DMS153 treated with DMSO at 0.1 percent for 48 hours (cell line): ENCODE results near the gene PDZD2.
"Not testable (repeated sequence)": the region's sequence is repeated elsewhere in the genome, so short reads cannot be mapped to it uniquely, and the experiment has no call there.

Source experiments
- DNase-seq: peaks from one replicate; lab custom pipeline; 2025; ENCODE audit not compliant: unreplicated experiment; lab: John Stamatoyannopoulos, UW

Gene PDZD2

DNA sequence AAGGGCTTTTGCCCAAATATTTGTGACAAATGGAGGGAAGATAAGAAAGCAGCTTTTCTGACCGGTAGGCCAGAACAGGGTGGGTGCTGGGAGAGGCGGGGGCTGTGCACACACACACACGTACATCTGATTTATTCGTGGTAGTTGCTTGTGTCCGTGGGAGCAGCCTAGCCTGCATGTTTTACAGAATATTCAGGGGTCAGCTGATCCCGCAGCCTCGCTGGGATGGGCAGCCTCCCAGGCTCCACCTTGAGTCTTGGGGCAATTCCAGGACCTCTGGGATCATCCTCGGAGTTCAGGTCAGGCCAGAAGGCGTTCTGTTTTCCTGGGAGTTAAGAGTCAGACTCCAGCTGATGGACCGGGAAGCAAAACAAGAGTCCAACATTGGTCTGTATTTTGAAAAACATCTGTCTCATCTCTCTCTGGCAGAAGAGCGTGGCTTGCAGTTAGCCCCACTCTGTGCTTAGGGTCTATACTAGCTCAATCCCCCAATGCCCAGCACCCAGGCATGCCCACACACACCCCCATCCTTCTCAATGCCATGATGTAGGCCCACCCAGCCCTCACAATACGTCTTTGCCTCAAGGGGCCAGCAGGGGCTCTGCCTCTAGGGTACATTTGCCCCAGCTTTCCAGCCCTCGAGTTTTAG is 324.6 kb downstream of the PDZD2 start:
- DNase-seq, result no peak

DNA sequence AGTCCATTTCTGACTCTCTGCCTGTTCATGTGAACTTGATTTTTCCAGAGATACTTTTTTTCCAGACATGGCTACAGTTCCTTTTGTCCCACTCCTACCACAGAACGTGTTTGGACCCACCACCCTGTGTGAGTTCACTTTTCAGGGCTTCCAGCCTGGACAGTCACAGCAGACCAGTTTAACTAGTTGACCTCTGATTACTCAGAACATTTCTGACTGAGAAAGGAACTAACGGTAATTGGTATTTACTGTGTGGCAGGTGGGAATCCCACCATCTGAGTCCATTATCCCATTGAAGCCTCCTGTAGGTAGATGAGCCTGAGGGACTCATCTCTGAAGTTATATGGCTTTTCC is 325.1 kb downstream of the PDZD2 start:
- DNase-seq, result no peak

DNA sequence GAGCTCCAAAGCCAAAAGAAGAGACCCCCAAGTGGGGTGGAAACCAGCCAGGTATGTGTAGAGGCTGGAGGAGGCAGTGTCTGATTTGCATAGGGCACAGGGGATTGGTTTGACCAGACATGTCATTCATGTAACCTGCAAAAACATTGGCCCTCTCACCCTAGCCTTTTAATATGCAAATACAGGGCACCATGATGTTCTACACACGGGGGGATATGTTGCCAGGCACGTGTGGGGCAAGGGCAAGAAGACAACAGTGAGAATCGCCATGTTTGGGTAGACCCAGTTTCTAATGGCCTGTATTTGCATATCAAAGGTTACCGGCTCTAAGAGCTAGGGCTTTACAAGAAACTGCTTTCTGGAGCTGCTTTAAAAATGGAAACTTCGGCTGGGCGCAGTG is 326.3 kb downstream of the PDZD2 start:
- no peak for DNase-seq

DNA sequence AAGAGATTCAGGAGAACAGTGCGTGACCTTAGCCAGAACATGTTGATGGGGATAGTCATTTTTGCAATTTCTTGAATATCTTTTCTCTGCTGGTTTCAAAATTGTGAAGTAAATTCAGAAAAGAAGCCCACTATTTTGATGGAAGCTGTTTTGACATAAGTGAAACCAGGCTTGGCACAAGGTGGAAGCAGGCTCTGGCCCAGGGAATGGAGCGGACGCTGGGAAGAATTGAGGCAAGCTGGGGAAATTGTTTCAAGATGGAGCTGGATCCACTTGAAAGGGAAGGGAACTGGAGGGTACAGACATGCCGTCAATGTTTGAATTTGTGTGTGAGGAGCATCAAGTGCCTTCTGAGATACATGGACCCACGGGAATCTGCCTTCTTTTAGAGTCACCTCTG is 328.0 kb downstream of the PDZD2 start:
- DNase-seq, result no peak

DNA sequence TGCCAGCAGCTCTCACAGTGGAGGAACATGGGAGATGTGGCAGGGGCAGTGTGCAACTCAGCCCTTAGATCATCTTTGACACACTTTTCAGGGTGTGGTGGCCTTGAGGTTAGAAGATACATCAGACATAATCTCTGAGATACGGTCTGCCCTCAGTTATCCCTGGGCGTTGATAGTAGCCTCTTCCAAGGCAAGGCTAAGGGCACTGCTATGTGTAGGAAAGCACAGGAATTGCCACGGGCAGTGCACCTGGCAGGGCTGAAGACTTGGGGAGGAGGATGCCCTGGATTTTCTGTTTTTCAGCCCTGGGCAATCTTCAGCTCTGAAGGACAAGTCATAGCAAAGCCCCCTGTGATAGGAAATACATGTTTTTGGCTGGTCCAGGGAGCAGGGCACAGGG is 328.5 kb downstream of the PDZD2 start:
- DNase-seq, result no peak

DNA sequence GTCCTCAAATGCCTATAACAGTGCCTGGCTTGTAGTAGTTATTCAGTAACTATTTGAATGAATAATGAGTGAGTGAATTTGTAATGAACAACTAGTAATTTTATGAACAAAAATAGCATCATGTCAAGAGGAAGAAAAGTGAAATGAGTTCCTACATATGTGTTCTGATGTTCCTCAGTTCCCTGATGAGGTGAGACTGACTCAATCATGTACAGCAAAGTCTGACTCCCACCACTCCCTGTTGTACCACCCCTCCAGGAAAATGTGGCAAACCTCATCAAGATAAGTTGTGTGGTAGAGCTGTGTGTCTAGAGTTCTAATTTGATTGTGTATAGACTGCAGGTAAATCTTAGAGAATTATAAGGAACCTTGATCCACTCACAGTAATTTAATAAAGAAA is 333.6 kb downstream of the PDZD2 start:
- no peak for DNase-seq

DNA sequence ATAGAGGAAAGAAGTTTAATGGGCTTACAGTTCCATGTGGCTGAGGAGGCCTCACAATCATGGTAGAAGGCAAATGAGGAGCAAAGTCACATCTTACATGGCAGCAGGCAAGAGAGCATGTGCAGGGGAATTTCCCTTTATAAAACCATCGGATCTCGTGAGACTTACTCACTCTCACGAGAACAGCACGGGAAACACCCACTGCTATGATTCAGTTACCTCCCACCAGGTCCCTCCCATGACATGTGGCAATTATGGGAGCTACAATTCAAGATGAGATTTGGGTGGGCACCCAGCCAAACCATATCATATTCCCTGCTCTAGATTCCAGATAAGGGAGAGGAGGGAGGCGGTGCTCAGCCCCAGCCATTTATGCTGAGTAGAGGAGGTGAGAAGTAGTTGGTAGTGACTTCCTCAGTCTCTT is 336.3 kb downstream of the PDZD2 start:
- not testable (repeated sequence) for DNase-seq

DNA sequence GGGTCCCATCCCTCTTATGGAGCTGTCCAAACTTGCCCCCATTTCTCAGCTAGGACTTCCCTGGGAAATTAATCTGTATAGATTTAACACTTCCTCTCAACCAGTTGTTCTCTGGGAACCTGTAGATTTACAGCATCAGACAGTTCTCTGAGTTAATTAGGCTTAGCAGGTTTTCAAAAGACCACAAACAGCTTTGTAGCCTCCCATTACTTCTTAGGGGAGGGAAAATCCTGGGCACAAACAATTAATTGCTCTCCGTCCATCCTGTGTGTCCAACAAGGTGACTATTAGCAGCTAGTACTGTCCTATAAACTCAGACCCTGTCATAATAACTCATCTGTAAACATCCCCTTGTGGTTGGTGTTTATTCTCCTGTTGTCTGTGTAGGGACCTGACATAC is 337.2 kb downstream of the PDZD2 start:
- DNase-seq, result no peak

DNA sequence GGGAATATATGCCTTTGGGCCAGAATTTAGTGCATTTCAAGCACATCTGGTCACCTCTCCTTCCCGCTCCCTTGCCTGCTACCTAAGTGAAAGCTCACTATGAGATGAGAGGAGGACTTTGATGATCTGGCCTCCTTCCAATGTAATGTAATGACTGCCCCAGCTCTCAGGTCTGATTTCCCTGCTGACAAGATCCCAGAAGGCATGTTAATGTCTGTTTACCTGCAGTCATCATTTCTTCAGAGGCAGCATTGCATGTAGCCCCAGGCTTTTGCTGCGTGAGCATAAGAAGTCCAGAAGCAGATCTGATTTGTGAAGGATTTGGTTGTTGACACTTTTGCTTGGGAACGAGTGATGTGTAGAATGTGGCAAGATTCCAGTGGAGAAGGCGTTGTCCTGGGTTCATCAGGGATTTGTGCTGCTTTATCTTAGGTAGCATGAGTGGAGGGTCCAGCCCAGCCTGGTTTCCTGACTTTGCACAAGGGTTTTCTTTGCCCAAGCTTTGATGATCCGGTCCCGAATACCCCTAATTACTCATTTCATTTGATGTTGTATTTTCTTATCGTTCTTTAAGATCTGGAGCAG is 342.5 kb downstream of the PDZD2 start:
- no peak for DNase-seq

DNA sequence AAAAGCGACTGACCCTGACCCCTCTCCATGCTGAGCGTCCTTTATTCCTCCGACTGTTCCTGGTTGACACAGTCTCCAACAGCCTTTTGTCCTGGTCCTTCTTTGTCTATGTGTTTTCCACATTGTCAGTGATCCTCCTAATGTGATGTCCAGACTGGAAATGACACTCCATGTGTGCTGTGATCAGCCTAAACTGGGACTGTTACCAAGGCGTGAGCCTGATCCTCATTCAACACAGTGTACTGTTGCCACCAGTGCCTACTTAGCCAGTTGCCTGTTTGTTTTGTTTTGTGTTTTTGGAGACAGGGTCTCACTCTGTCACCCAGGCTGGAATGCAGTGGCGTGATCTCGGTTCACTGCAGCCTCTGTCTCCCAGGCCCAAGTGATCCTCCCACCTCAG is 343.1 kb downstream of the PDZD2 start:
- DNase-seq, result no peak

DNA sequence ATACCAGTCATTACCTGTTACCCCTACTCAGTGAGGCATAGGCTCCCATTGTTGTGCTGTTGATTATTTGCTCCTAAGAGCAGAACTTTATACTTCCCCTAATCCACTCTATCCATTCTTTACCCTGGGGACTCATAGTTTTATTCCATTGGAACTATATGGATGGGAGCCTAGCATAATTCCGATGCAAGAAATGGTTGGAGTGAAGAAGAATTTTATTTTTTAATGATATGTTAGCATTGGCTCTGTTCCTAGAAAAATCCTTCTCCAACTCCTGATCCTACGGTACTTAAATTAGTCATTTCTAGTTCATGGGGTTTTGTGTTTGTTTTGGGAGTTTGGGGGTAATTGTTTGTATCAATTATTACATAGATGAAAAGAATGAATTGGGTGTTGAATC is 343.7 kb downstream of the PDZD2 start:
- no peak for DNase-seq

DNA sequence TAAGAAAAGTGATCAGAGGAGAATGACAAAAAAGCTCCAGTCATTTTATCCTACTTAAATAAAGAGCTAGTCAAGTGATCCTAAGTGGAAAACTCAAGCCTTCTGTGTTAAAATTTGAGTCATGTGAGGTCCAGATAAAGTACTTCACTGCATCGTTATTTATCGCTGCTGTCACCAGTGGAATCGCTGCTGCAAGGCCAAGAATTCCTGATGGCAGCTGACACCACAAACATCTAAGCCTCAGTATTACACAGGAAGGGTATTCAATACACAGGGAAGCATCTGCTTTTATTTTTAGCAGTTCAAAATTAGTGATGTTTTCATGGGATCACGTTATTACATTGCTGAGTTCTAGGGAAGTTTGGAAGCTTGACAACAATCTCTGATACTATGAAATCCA is 344.9 kb downstream of the PDZD2 start:
- no peak for DNase-seq

DNA sequence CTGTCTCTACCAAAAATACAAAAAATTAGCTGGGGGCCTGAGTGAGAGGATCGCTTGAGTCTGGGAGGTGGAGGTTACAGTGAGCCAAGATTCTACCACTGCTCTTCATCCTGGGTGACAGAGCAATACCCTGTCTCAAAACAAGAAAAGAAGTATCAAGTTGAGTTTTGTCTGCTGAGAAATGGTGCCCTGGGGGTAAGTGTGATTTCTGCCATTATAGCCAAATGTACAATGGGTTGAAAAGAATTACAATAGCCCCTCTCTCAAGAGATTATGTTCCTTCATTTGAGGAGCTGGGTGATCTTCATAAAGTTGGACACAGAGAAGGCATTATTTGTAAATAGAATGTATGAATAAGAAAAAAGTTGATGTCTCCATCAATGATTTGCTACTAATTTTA is 345.8 kb downstream of the PDZD2 start:
- DNase-seq, result no peak

DNA sequence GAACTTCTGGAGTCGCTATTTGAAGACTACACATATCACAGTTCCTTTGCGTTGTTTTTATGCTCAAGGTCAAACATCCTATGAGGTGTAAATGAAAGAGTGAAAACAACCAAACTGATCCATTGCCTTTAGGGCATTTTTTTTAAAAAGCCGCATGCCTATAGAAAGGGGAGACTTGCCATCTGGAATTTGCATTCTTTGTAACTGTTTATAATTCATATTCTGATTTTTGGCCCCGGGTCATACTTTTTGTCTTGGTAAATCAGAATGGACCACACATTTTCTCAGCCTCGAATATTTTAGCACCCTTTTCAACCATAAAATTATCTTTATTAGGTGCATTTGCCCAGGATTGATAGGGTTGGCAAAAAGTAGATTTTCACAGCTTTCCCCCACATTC is 347.2 kb downstream of the PDZD2 start:
- no peak for DNase-seq

DNA sequence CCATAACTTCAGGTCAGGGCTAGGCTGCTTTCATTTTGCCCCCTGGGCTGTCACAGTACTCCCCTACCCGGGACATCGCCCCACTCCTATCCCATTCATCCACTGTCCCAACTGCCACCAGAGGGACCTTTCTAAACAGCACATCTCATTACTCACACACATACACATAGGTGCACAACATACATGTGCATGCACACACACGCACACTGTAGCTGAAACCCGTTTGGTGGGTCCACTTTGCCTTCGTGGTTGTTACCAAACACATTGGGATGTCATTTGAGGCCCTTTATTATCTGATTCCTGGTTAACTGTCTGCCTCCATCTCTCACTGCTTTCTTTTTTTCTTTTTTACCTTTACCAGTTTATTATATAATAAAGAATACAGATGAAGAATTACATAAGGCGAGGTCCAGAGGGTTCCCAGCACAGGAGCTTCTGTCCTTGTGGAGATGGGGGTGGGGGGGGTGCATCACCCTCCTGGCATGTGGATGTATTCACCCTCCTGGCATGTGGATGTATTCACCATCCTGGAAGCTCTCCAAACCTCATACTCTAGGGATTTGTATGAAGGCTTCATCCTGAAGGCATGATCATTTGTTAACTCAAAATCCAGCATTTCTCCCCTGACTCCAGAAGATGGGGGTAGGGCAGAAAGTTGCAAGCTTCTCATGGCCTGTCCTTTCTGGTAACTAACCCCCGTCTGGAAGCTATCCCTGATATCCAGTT is 349.2 kb downstream of the PDZD2 start:
- DNase-seq, result no peak

DNA sequence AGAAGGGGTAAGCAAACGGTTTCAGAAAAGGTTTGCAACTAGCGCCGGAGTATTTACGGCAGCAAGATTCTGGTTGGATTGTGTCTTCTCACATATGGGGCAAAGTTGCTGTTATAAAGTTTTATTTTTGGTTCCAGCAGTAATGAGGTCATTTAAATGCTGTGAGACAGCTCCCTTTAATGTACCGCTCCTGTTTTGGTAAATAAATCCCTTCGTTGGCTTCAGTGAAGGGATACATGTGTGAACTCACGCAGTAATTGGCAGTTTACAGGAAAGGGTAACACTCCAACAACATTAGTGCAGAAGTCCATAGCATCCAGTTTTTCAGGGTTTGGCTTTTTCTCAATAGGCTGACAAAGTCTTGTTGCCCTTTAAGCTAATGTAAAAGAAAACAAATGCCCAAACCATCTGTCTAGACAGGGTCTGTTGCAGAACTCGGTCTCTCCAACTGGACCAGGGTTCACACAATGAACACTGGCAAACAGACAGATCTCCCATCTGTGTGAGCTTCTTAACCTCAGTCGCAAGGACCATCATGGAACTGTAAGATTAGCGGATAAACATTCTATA is 351.2 kb downstream of the PDZD2 start:
- no peak for DNase-seq

DNA sequence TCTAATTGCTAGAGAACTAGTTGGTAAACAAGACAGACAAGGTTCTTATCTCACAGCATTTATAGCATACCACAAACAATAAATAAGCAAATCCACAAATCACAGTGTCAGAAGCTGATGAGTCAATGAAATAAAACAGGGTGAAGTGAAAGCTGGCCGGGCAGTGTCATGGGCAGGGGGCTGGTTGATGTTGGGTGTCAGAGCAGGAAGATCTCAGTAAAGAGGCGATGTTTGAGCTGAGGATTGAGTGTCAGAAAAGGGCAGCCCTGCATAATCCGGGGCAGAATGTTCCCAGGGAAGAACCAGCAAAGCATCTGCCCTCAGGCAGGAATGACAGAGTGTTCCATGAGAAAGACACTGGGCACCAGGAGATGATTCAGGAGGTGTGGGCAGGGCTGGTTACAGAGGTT is 351.8 kb downstream of the PDZD2 start:
- DNase-seq, result no peak

DNA sequence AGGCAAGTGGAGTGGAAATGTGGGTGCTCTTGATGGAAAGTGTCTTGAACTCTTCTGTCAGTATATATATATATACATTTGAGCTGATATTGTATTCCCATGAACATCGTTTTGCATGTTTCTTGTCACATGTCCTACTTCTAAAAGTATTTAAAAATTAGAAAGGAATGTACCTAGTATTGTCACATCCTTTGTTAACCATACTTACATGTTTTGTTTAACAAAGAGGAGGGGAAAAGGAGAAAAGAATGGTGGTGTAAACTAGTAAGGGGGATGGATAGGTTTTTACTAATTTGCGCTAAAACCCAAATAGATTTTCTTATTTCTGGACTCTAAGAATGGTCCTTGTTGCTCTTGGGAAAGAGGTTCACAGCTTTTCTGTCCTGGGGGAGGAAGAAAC is 353.4 kb downstream of the PDZD2 start:
- no peak for DNase-seq

DNA sequence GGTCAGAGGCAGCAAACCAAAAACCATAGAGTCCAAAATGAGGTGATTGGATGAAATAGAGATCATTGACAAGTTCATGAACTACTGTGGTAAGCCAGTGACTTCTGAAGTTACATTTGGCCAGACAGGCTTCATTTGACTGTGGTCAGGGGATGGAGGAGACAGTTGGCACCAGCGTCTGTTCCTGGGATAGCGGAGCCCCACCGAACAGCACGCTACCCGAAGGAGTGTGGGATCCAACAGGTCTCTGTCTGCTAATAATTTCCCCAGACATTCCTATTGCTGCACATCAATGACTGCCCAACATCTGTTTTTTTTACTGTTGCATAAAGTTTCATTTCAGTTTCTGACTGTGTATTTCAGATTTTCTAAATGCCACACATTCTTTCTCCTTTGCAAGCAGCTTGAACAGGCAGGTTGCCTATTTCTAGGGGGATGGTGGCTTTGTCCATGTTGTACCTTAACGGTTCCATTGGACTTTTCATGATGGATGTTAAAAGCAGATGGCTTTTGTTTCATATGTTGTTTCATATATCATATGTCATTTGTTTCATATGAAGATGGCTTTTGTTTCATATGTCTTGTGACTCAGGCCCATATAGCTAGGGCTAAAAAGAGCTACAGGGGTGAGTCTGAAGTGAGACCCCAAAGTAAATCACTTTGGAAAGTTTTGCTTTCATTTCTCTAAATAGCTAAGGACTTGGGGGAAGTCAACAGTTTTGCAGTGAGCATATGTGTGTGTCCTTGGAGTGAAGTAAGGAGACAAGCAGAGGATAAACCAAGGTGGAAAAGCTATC is 354.4 kb downstream of the PDZD2 start:
- no peak for DNase-seq

DNA sequence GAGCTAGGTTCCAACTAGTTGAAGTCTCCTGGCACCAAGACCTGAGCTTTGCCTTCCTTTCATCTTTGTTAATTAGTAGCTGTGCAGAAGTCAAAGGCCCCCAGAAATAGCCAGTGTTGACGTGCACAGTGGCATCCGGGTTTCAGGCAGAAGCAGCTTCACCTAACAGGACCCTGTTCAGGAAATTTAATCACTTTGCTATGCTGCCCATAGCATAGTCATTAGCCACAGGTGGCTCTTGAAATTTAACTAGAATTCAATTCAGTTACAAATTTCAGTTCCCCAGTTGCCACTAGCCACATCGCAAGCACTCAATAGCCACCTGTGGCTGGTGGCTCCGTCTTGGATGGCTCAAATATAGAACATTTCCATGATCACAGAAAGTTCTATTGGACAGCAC is 356.1 kb downstream of the PDZD2 start:
- DNase-seq, result no peak

DNA sequence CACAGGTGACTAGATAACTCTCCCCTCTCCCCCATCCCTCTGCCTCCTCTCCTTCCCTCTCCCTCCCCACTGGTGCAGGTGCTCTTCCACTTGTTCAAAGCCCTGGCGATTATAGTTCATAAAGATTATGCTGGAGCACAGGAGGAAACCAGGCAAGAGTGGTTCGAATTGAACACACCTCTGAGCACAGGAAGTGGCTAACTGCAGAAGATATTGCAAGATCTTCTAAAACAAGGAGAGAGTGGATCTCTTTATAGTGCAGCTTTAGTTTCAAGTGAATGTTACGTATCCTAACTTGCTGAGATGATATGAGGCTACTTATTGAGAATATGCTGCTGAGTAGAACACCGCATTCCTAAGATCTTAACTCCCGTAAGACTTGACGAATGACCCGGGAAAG is 356.8 kb downstream of the PDZD2 start:
- no peak for DNase-seq

DNA sequence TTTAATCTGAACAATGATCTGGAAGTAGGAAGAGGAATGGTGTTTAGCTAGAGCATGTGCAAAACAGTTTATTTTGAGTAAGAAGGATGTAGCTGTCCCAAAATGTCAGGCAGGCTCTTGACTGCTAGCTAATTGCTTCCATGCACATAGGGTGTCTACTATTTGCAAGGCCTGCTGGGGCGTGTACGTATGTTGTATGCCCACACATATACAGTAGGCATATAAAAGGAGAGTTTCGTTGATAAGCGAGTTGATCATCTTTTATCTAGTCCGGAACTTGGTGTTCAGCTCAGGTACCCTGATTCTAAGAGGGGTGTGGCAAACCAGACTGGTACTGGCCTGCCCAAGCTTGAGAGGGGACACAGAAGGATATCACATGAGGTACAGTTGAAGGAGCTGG is 358.0 kb downstream of the PDZD2 start:
- DNase-seq, result no peak
